GM18508 (cell line): ENCODE data around the gene LYPD4.
"Not testable (repeated sequence)": the region's sequence is repeated elsewhere in the genome, so short reads cannot be mapped to it uniquely, and the experiment has no call there.

Experiments
- ATAC-seq: cut with Tn5 transposase; IDR thresholded peaks from one replicate; pipeline ENCODE4 v1.9.1; 2021; ENCODE audit warnings: moderate number of reproducible peaks; ENCODE audit not compliant: insufficient read depth, unreplicated experiment

LYPD4 gene

DNA sequence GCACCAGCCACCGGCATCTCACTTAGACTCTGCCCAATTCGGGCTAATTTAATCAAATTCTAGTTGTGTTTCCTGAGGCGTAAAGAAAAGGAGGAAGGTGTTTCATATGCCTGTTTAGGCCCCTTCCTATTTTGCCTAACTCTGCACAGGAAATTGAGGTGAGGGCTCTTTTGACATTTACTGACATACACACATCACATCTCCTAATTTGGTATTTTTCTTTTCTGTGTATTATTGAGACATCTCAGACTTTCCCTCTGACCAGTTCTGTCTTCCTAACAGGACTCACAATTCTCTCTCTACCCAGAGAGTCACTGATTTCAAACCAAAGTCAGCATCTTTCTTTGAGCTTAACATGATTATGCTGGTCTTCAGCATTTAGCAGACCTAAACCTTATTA is 40.1 kb downstream of the LYPD4 start:
- ATAC-seq, result no peak

- ATAC-seq, result no peak
Observed at GRCh38 chr19:41802770-41803169, 41.7 kb downstream of the LYPD4 start.

DNA sequence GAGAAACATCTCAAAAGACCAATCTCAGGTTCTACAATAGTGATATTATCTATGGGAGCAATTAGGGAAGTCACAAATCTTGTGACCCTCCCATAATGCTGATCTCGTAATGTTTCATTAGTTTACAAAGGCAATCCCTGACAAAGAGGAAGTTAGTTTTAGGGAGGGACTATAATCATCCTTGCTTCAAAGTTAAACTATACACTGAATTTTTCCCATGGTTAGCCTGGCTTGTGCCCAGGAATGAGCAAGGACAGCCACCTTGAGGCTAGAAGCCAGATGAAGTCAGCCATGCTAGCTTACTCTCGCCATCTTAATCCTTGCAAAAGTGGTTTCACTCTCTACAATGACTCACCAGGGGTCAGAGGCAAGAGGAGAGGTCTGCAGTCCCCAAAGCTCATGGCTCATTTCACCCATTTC is 42.7 kb downstream of the LYPD4 start:
- no peak for ATAC-seq

DNA sequence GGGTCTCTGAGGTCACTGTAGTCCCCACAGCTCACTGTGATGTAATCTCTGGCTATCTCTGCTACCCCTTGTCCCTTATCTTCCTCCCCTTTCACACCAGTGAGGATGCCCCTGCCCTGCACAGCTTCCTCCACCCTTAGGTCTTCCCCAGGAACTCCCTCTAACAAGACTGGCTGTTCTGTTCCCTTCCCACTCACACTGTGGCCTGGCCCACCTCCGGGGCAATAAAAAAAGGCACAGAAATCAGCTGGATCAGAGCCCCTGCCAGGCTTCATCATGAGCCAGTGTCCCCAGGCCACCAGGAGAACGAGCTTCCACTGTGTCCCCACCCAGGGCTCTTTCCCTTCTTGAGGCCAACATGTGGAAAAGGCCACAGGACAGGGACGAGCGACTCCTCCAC is 43.5 kb downstream of the LYPD4 start:
- no peak for ATAC-seq

- no peak for ATAC-seq
Observed at GRCh38 chr19:41799444-41800000, 45.0 kb downstream of the LYPD4 start.

DNA sequence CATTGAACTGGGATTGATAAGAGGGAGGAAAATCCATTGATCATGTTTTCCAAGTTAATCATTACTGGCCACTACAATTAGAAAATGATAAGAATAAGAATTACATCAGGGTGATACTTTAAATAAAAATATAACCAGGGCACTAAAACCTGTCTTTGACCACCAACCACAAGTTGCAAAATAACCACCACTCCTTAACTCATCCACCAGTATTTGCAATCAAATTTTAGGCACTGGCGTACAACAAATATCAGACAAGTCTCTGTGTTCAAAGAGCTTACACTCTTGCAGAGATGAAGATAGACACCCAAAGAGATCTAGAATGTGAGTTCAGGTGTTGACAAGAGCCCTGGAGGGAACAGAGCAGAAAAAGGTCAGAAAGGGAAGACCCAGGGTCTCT is 47.6 kb downstream of the LYPD4 start:
- ATAC-seq, result no peak

DNA sequence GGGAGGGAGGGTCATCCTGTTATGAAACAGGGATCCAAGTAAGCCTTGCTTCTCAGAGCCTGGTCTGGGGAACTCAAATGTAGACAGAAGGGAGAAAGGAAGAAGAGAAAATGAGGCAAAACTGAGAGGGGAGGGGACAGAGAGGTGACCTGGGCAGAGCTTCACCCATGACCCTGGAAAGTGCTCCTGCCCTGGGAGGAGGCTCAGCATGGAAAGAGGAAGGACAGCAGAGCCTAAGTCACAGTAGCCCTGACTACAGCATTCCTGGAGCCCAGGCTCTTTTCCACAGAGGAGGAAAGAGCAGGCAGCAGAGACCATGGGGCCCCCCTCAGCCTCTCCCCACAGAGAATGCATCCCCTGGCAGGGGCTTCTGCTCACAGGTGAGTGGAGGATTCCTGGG is 48.1 kb downstream of the LYPD4 start, which contains the start of gene CEACAM3:
CEACAM3 (plus strand) TSS at position 226 of the 400 bp plus-strand sequence; CDS start at position 317, 91 bp downstream.
- ATAC-seq, result no peak

DNA sequence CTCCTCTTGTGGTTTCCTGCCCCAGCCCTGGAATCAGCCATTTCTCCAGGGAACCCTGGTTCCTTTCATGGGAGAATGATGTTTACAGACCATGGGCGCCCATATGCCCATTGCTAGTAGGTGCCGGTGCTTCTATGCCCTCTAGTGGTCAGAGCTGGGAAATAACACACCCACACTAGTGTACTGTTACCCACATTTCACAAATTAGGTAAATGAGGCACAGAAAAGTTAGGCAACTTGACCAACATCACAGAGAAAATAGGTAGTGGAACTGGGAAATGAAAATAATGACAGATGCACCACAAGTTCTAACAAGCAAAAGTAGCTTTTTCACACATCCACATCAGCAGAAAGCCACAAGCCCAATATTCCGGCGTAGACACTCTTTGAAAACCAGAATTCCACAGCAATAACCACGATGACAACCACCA is 49.4 kb downstream of the LYPD4 start:
- no peak for ATAC-seq

- no peak for ATAC-seq
Observed at GRCh38 chr19:41793414-41793727, 51.1 kb downstream of the LYPD4 start.

DNA sequence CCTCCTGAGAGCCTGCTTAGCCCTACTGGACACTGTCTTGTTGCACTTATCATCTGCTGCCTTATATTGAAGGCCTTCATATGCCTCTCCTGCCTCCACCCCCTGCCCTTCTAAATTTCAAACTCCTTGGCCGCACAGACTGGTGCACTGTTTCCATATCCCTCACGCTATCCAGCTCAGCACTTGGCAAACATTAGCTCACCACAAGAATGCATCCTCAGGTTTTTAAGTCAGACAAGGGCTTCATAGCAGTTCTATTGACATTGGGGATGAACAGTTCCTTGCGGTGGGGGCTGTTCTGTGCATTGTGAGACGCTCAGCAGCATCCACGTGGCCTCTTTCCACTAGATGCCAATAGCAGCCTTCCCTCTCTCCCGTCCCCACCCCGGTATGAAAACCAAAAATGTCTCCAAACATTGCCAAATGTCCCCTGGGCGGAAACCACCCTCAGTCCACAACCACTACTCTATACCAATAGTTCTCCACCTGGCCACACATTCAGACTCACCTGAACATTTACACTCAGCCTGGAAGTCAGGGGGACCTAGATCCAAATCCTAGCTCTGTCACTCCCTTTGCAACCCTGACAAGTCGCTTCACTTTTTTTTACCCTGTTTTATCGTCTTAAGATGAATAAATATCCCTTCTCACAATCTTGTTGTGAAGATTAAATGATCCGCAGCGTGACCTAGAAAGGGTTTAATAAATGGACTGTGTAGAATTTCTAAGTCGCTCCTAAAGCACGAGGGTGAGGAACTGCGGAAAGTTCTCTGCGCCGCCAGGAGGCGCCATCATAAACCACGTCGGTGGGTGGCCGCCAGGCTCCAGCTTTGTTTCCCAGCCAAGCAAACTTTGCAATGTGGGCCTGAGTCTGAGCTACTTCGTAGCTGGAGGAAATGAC is 51.7 kb downstream of the LYPD4 start:
- no peak for ATAC-seq

GRCh38 chr19:41789053-41789452 is 55.4 kb downstream of the LYPD4 start:
- not testable (repeated sequence) for ATAC-seq

- not testable (repeated sequence) for ATAC-seq
Observed at GRCh38 chr19:41788518-41788917, 56.0 kb downstream of the LYPD4 start.
